Measurements from ENCODE around the gene CITED1.

CITED1 gene

DNA sequence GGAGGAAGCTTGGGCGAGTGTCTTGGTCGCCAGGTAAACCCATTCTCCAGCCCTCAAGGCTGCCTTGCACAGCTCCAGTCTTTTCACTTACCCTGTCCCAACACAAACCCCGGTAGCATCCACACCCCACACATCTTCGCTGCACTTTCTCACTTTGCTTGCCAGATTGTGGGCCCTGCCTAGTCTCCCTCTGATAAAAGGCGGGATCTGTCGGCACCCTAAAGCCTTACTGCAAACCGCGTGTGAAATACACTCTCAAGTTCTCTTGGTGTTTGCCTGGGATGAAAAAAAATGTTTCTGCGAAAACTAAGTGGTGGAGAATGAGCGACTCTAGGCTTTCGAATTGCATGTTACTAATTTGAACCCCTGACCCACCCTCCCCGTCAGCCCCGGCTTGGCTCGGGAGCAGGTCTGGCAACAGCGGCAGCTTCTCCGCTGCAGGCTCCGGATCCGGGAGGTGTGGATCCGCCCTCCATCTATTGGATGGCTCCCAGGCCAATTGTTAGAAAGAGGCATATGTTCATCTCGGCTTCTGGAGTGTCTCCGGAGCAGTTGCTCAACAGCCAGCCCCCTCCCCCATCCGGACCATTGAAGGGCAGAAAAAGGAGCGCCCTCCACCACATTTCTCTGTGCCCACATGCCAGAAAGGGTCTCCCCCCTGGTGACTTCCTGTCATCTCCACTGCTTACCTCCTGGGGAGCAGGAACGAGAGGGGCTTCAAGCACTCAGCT lies 3.0 kb upstream of the CITED1 start:
- no peak for DNase-seq (ENCODE audit: low read depth)

- DNase-seq (ENCODE audit: low read depth), result no peak
These were observed 2.5 kb upstream of the CITED1 start for GRCh38 chrX:72308209-72308565.

DNA sequence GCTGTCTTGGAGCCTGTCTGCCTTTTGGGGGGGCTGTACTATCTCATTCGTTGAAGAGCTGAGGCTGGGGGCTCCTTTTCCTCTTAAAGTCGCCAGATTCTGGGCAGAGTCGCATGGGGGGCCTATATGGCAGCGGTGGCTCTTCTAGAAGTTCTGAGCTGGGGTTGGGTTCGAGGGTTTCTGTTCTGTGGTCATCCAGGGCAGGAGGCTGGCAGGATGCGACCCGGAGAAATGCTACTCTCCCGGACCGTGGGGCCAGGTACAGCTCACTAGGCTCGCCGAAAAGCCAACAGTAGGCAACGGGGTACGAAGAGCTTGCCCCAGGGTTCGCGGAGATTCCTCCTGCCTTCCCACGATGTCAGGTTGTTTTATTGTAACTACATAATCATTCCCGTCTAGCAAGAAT lies 1.9 kb upstream of the CITED1 start:
- DNase-seq (ENCODE audit: low read depth), result no peak

DNA sequence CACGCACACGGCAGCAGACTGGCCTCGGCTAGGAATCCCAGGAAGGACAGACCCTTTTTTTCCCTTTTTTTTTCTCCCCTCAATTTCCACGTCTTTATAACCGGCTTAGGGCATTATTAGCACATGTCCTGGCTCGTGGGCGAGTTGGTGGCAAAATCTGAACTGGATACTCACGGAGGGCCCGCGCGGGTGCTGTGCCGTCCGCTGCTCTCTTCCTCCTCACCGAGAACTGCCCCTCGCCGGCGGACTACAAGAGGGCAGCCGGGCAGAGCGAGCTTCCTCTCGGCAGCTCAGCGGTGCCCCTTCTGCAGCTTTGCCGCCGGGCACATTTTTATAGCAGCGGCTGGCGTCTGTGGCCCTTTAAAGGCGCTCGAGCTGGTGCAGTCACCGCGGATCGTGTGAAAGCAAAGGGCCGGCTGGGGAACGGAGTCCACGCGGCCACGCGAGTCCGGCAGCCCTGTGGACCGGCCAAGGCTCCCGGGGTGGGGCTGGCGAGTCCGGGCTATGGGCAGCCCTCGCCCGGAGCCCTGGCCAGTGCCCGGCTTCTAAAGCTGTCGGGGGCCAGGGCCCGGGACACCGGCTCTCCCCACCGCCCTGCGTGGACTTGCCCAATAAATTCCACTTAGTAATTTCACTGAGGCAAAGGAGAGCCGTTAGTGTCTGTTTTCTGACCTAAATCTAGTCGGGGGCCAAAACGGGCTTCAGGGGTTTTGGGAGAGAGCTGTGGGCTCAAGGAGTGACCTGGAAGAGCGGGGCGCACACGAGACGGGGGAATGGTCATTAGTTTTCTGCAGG lies 1.3 kb upstream of the CITED1 start:
- no peak for DNase-seq (ENCODE audit: low read depth)

DNA sequence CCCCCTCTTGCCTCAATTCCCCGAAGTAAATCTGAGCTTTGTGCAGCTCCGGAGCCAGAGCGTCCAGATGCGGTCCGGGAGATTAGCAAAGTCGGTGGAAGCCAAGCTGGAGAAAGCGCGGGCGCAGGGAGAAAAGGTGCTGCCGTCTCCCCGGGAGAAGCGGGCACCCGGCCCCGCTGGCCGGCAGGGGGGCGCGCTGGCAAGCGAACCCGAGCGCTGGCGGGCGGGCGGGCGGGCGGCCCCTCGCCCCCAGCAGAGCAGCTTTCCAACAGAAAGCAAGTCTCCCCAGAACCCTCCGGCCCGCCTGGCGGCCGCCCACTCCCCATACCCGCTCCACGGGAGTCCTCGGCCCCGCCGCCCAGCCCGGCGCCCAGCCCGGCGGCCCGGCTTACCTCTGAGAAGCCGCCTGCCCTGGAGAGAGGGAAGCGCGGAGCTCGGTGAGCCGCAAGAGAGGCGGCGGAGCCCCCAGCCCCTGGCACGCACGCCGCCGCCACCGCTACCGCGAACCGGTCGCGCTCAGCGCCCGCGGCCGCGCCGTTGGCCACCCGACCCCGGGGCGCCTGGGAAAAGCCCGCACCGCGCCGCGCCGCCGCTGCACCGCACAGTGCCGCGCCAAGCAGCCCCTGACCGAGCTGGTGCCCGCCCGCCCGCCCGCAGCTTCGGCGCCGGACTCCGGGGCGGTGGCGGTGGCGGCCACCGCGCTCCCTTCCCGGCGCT lies 529 bp upstream of the CITED1 start:
- DNase-seq (ENCODE audit: low read depth), result no peak

GRCh38 chrX:72304877-72305276 lies 837 bp downstream of the CITED1 start:
- DNase-seq (ENCODE audit: low read depth), result no peak

GRCh38 chrX:72301781-72302180 lies 3.9 kb downstream of the CITED1 start:
- DNase-seq (ENCODE audit: low read depth), result no peak

DNA sequence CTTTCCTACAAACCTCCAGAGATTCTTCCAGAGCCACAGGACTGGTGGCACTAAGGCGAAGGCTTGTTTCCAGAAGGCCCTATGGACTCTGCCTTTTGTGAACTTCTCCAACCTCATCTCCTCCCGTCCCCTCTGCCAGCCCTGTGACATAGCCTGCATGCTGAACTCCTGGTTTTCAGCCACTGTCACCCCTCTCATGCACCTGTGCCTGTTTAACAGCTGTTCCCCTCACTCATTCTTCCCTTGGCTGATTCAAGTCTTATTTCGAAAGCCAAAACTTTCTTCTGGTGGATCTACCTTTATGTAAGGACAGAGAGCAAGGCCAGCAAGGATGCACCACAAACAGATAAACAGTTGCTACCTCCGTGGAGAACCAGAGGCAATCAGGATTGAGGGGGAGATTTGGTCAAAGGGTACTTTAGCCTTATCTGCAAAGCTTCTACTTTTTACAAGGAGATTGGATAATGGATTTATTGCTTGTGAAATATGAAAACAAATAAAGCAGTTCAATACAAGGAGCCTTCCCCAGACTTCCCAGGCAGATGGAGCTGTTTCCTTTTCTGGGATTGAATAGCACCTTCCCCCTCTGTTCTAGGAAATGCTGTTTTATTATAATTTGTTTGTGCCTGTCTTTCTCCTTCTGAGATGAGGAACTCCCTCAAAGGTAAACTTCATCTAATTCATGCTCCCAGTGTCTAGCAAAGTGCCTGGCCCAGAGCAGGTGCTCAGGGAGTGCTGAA lies 5.7 kb downstream of the CITED1 start:
- DNase-seq (ENCODE audit: low read depth), result no peak

- DNase-seq (ENCODE audit: low read depth), result no peak
These were observed 7.6 kb downstream of the CITED1 start for GRCh38 chrX:72297953-72298730.

- no peak for DNase-seq (ENCODE audit: low read depth)
These were observed 8.7 kb downstream of the CITED1 start for GRCh38 chrX:72296991-72297390.

- no peak for DNase-seq (ENCODE audit: low read depth)
These were observed 10.0 kb downstream of the CITED1 start for GRCh38 chrX:72295745-72296144.

DNA sequence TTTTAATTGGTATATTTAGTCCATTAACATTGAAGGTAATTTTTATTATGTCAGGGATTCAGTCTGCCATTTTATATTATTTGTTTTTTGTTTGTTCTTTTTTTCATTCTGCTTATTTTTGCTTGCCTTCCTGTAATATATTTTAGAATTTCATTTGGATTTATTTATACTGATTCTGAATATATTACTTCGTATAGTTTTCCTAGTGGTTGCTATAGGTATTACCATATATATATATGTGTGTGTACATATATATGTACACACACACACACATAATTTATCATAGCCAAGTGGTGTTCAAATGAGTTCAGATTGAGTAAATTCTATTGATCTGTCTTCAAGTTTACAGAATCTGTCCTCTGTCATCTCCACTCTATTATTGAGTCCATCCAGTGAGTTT lies 11.2 kb downstream of the CITED1 start:
- DNase-seq (ENCODE audit: low read depth), result no peak

DNA sequence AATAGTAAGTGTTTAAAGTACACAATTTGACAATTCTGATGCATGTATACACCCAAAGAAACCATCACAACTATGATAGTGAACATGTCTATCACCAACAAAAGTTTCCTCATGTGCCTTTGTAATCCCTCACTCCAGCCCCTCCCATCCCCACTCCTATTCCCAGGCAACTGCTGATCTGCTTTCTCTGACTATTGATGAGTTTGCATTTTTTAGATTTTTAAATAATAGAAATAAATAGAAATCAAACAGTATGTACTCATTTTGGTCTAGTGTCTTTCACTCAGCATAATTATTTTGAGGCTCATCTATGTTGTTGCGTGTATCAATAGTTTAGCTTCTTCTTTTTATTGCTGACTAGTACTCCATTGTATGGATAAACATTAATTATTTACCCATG lies 23.4 kb downstream of the CITED1 start:
- DNase-seq (ENCODE audit: low read depth), result no peak

DNA sequence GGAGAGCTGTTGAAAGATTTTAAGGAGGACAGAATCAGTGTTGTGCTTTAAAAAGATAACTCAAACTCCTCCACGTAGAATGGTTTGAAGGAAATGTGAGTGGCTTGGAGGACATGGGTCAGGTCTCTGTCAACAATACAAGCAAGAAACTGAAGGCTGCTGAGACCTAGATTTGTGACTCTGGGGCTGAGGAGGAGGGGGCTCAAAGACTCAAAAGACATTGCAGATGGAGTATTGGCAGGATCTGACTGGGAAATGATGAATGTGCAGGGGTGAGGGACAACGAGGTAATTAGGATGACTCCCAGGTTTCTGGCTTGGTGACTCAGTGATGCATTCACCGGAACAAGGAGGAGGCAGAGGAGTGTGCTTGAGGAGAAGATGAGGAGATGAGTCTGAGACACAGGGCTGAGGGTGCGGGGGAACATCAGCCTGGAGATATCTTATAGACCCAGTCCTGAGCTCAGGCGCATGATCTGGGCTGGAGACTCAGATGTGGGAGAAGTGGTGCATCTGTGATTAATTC lies 25.3 kb downstream of the CITED1 start:
- DNase-seq (ENCODE audit: low read depth), result no peak

- DNase-seq (ENCODE audit: low read depth), result no peak
These were observed 29.2 kb downstream of the CITED1 start for GRCh38 chrX:72276478-72276953.

GRCh38 chrX:72274526-72274925 lies 31.2 kb downstream of the CITED1 start:
- DNase-seq (ENCODE audit: low read depth), result no peak

- DNase-seq (ENCODE audit: low read depth), result no peak
These were observed 32.0 kb downstream of the CITED1 start for GRCh38 chrX:72273718-72274117.

- DNase-seq (ENCODE audit: low read depth), result no peak
These were observed 32.8 kb downstream of the CITED1 start for GRCh38 chrX:72272868-72273267.

- DNase-seq (ENCODE audit: low read depth), result no peak
These were observed 33.9 kb downstream of the CITED1 start for GRCh38 chrX:72271812-72272211.

- no peak for DNase-seq (ENCODE audit: low read depth)
These were observed 34.5 kb downstream of the CITED1 start for GRCh38 chrX:72271091-72271788.

Data from stimulated activated CD8-positive, alpha-beta memory T cell treated with anti-CD3 and anti-CD28 coated beads, Interleukin-12 subunit alpha, Interleukin-12 subunit beta, amount 100 ng/mL, for 4 hours (primary cell).